Upper lobe of right lung (tissue), 1 donor: ENCODE results near the gene NETO2. TPM values are rescaled to one million over a fixed set of nuclear protein-coding genes. Genes with fewer than 3 reads are reported as not detected.

Experiments
- ATAC-seq: fragments of 200-7000 bp; cut with Tn5 transposase; one replicate; pipeline ENCODE4 v1.9.1; 2020; ENCODE audit warnings: mild to moderate bottlenecking, moderate library complexity
- DNase-seq: peaks from one replicate; pipeline ENCODE4 v3.0.0-alpha.2; 2020
- H3K27ac ChIP-seq: fragments of 200-600 bp; one replicate; pipeline ENCODE4 v1.8.0; 2022
- H3K27me3 ChIP-seq: fragments of 200-600 bp; one replicate; pipeline ENCODE4 v1.8.0; 2022; ENCODE audit warnings: mild to moderate bottlenecking
- H3K36me3 ChIP-seq: fragments of 200-600 bp; one replicate; pipeline ENCODE4 v1.8.0; 2022
- H3K4me1 ChIP-seq: fragments of 200-600 bp; one replicate; pipeline ENCODE4 v1.8.0; 2022
- H3K4me3 ChIP-seq: fragments of 200-600 bp; one replicate; pipeline ENCODE4 v1.8.0; 2022; ENCODE audit warnings: mild to moderate bottlenecking
- H3K9me3 ChIP-seq: fragments of 200-600 bp; one replicate; pipeline ENCODE4 v1.8.0; 2022
- CTCF ChIP-seq: fragments of 200-600 bp; IDR thresholded peaks from one replicate; pipeline ENCODE4 v1.8.0; 2022; ENCODE audit warnings: antibody characterized with exemption
- intact Hi-C: fragments of 100-400 bp; cut with DNase I; formaldehyde crosslinking; loops from one replicate; pipeline ENCODE4 v1.11.0; 2022
- total RNA-seq: library from RNA; stranded (reverse); fragmentation: NEBNext Ultra II Directional; extraction: Animal tissue kit (Norgen Biotek cat#: 25700); gene quantifications from one replicate; pipeline ENCODE4 v1.2.1, GENCODE V29; 2021
- donor health status: DM: no; HTN: yes; CAD: no; lungs with severe emphysema.

The NETO2 gene
- total RNA-seq, 1 donor from 2014 or later: 11.2 TPM

GRCh38 chr16:47055136-47055885 is 88.4 kb downstream of the NETO2 start:
- no peak overlapping the region for H3K4me3 ChIP-seq
- intact Hi-C loops: no loop called here
- no peaks in the 10 kb centered on the region for H3K4me1 ChIP-seq
- H3K36me3 ChIP-seq: no peaks in the 10 kb centered on the region
- DNase-seq (peak; percentile 60), ATAC-seq (no peak)
- no peaks in the 10 kb centered on the region for H3K27me3 ChIP-seq
- H3K9me3 ChIP-seq: no peaks in the 10 kb centered on the region
- TF ChIP-seq CTCF: no peak
- no peak overlapping the region for H3K27ac ChIP-seq

DNA sequence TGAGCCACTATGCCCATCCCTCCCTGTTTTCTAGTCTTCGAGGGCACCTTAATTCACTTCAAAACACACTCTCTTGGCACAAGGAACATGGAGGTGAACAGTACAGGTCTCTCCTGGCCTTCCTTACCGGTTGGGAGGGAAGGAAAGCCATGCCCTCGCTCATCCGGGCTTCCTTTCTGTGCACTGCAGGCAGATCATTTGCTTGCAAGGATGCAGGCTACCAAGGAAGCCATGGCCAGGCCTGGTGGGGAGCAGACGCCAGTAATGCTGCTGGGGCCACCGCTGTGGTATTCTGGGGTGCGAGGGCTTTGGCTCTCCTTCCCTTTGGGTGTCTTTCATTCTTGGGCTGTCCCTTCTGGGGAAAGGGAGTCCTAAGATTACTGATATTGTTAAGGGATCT is 89.4 kb downstream of the NETO2 start:
- Histone ChIP-seq H3K4me3 (no peak overlapping the region), H3K36me3 (no peaks in the 10 kb centered on the region), H3K4me1 (no peaks in the 10 kb centered on the region), H3K9me3 (no peaks in the 10 kb centered on the region), H3K27ac (no peak overlapping the region), H3K27me3 (no peaks in the 10 kb centered on the region)
- ATAC-seq (no peak), DNase-seq (no peak)
- TF ChIP-seq CTCF: no peak
- intact Hi-C loops: no loop called here

GRCh38 chr16:47053895-47054294 is 89.8 kb downstream of the NETO2 start:
- no peak for TF ChIP-seq CTCF
- no peak overlapping the region for H3K4me3 ChIP-seq
- no peaks in the 10 kb centered on the region for H3K36me3 ChIP-seq
- no peaks in the 10 kb centered on the region for H3K4me1 ChIP-seq
- no peaks in the 10 kb centered on the region for H3K9me3 ChIP-seq
- ATAC-seq (no peak), DNase-seq (no peak)
- H3K27ac ChIP-seq: no peak overlapping the region
- no peaks in the 10 kb centered on the region for H3K27me3 ChIP-seq
- intact Hi-C loops: no loop called here

DNA sequence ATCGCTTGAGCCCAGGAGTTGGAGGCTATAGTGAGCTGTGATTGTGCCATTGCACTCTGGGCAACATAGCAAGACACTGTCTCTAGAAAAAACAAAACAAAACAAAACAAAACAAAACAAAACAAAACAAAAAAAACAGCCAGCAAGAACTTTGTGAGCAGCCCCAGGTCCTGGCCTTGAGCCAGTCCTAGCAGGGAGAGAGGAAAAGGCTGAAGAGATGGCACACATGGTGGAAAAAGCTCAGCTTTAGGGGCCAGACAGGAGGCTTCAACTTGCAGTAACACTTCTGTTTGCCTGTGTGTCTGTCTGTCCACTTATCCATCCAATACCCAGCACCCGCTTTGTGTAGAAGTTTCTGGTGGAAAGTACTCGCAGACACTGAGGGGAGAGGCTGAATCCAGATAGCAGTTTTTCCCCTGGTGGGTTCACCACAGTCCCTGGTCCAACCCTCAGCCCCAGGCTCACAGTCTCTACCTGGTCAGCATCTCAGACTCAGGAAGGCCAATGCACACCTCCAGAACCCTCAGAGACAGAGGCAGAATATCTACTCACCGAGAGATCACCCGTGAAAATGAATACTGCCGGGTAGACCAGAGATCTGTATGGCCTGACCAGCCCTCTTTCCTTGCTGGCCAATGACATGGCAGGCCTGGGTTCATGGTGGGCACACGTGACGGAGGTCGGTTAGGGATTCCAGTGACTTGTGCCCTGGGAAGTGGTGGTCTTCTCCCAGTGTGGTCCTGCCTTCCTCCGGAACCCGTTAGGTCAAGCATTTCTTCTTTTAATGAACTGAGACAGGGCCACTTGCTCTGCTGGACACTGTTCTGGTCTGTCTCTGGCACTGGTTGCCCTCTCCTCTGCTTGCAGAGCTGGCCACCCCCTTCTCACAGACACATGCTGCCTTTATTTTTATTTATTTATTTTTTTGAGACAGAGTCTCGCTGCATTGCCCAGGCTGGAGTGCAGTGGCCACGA is 90.8 kb downstream of the NETO2 start:
- no peak overlapping the region for H3K4me3 ChIP-seq
- H3K4me1 ChIP-seq: no peaks in the 10 kb centered on the region
- no peak for TF ChIP-seq CTCF
- H3K9me3 ChIP-seq: no peaks in the 10 kb centered on the region
- intact Hi-C loops: no loop called here
- H3K36me3 ChIP-seq: no peaks in the 10 kb centered on the region
- H3K27ac ChIP-seq: no peak overlapping the region
- no peak for DNase-seq
- no peak for ATAC-seq
- no peaks in the 10 kb centered on the region for H3K27me3 ChIP-seq

DNA sequence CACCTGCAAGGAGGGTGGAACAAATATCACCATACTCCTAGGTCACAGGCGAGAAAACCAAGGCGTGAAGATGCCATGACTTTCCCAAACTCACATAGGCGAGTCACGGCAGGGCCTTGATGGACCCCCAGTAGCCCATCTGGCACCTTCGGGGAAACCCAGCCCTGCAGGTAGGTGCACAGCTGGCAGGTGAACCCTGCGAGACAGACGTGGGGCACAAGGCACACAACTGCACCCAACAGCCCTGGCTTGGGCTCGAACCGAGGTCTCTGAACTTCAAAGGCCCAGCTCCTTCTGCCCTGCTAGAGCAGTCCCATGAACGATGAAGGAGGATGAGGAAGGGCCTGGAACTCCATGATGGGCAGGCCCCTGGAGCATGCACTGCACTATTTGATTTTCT is 92.7 kb downstream of the NETO2 start:
- Histone ChIP-seq H3K27me3 (no peaks in the 10 kb centered on the region), H3K36me3 (no peaks in the 10 kb centered on the region), H3K9me3 (no peaks in the 10 kb centered on the region), H3K27ac (no peak overlapping the region), H3K4me1 (no peaks in the 10 kb centered on the region), H3K4me3 (no peak overlapping the region)
- intact Hi-C loops: no loop called here
- TF ChIP-seq CTCF: no peak
- ATAC-seq: no peak
- DNase-seq: no peak
